GM12891 (cell line): Measurements from ENCODE around the gene NDRG3.

Experiments used
- PAX5 ChIP-seq: IDR thresholded peaks from 2 replicates; pipeline ENCODE4 v1.6.1; 2011; ENCODE audit warnings: low read length, moderate library complexity, mild to moderate bottlenecking; ENCODE audit not compliant: insufficient read depth, severe bottlenecking
- POLR2A ChIP-seq: IDR thresholded peaks from 2 replicates; pipeline ENCODE4 v1.6.1; 2011; ENCODE audit warnings: low read depth, low read length, control low read depth
- POLR2AphosphoS5 ChIP-seq: IDR thresholded peaks from 2 replicates; pipeline ENCODE4 v1.6.1; 2011; ENCODE audit warnings: low read depth, low read length, control low read depth
- POU2F2 ChIP-seq: IDR thresholded peaks from 2 replicates; pipeline ENCODE4 v1.6.1; 2011; ENCODE audit warnings: low read depth, mild to moderate bottlenecking, control low read depth, low read length, moderate library complexity
- TAF1 ChIP-seq: IDR thresholded peaks from 2 replicates; pipeline ENCODE4 v1.6.1; 2011; ENCODE audit warnings: low read depth, low read length, control low read depth

DNA sequence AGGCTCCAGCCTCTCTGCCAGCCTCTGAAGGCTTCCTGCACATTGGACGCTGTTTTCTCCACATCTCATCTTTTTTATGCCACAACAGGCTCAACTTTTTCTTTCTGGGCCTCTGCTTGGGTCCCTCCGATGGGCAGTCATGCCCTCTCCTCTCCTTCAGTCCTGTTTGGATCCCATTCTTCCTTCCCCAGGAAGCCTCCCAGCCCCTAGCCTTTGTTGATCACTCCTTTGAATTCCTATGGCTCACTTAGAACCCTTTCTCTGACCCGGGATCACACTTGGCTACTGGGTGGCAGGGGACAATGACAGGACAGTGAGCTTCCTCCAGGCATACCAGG is 104.4 kb downstream of the NDRG3 start:
- TF ChIP-seq PAX5 (no peak), POLR2A (no peak), POU2F2 (no peak), POLR2AphosphoS5 (no peak), TAF1 (no peak)
